GM18951 (cell line): Measurements from ENCODE around the gene PIK3CA.

Experiments used
- POLR2A ChIP-seq: IDR thresholded peaks from 4 replicates; pipeline ENCODE4 v1.6.1; 2011; ENCODE audit warnings: mild to moderate bottlenecking; ENCODE audit not compliant: insufficient read length, insufficient read depth; ENCODE audit errors: extremely low read depth
- in situ Hi-C: fragments of 300-500 bp; cut with MboI; formaldehyde crosslinking; loops from one replicate; pipeline ENCODE4 v1.12.0; 2022; ENCODE audit warnings: low sequenced_read_pairs, mixed read lengths, inconsistent platforms; ENCODE audit not compliant: unreplicated experiment

PIK3CA gene

DNA sequence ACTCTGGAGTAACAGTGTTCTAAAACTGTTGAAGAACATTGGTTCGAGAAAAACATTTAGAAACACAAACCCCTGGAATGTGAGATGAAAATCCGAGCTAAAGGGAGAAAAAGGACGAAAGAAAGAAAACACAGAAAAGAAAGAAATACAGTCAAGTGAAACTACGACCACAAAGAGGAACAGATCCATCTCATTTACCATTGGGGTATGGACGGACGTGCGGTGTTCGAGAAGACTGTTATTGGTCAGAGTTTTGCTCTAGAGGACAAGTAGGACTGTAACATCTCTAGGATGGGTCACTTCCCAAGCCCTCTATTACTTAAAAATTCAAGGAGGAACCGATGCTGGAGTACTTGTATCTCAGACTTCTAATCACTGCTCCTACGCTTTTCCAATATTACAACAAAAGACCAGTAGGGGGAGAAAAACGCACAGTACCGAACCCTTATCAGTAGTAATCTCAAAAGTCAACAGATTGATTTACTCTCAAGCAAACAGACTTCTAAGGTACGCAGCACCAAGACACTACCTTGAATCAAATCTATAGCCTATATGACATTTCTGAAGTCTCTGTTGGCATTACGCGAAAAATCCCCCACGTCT, 1.1 kb upstream of the PIK3CA start:
- TF ChIP-seq POLR2A = no peak
- in situ Hi-C loops = no loop called here

DNA sequence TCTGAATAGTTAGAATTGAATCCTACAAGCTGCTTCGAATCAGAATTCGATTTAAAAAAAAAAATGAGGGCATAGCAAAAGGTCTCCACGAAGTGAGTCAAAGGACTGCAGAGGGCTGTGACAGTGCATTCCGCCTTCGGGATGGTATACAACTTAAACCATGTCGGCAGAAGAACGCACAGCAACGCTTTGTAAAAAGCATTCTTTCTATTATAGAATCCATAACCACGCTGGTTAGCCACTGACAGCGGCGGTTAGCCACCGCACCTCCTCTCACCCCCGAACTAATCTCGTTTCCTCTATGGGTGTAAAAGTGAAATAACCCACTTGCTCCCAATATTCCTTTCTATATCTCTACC, 664 bp upstream of the PIK3CA start:
- no peak for TF ChIP-seq POLR2A
- in situ Hi-C loops = no loop called here

DNA sequence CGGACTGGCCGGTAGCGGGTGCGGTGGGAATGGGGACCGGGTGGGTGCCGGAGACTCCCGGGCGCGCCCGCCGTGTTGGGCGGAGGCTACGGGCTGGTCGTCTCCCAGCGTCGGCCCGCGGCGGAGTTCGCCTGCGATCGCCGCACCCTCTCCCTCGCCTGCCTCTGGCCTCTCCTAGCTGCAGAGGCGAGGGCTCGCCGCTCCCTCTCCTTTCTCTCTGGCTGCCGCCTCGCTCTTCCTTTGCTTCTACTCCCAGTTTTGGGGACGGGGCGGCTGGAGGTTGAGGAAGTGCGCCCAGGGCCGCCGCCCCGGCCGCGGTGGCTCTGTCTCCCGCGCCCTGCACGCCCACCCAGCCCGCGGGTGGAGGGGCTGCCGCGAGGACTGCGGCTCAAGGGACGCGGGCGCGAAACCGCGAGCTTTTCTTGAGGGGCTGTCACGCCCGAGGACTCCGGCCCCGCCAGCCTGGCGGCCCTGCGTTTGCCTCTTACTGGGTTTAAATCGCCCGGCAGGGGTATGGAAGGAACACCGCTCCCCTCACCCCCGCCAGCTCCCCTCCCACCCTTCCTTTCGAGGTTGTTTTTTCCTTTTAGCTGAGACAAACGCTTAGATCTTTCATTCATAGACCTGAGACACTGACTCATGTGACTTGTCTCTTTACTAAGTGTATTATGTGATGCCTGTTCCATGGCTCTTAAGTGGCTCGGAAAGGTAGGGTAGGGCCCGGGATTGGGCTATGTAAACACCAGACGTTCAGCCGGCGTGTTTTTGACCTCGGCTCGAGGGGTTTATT, 654 bp downstream of the PIK3CA start:
- TF ChIP-seq POLR2A = no peak
- in situ Hi-C loops = no loop called here

DNA sequence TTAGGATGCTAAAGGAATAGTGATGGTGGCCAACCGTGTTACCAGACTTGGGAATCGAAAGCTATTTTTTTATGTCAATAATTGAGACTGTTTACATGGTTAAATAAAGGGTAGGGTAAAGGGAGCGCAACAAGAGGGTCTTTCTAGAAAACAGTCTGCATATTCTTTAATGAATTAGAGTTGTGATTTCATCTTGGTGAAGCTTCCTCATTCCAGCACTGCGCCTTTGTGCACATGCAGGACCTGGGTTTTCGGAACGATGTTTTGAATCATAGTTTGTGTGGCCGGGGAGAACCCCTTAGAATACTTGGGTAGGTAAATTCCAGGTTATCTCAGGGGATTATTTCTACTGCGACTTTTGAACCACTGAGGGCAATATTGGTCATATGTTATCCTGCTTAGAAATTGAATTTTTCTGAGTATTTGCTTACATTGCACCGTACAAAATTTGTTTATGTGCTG, 1.3 kb downstream of the PIK3CA start:
- TF ChIP-seq POLR2A = no peak
- in situ Hi-C loops = no loop called here

DNA sequence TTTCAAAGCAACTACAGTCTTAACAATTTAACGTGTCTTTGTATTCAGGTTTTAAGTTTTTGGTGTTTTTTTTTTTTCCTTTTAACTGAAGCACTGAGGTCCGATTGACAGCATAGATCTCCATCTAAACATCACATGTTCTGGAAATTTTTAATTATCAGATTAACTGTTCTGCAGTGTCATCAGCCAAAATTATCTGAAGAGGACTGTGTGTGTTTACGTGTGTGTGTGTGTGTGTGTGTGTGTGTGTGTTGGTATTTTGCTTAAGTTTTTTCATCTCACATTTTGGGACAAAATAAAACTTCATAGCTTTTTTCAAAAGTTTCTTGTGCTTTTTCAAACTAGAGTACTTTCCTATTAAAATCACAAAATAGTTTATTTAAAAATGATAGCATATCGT, 1.8 kb downstream of the PIK3CA start:
- in situ Hi-C loops = no loop called here
- no peak for TF ChIP-seq POLR2A

DNA sequence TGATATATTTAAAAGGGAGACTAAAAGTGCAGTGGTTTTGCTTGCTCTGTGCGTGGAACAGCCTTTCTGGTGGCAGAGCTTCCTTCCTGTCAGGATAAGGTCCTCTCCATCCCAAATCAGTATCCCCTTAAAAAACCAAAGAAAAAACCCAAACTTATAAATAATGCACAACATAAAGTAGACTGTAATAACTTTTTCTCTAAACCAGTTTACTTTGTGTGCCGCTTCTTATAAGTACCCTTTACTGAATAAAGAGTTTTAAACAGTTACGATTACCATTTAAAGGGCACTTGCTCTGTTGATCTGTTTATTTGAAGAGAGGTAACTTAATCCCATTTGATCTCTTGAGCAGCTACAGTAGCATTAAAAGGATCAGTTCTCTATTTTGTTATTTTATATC, 2.5 kb downstream of the PIK3CA start:
- in situ Hi-C loops = no loop called here
- no peak for TF ChIP-seq POLR2A

DNA sequence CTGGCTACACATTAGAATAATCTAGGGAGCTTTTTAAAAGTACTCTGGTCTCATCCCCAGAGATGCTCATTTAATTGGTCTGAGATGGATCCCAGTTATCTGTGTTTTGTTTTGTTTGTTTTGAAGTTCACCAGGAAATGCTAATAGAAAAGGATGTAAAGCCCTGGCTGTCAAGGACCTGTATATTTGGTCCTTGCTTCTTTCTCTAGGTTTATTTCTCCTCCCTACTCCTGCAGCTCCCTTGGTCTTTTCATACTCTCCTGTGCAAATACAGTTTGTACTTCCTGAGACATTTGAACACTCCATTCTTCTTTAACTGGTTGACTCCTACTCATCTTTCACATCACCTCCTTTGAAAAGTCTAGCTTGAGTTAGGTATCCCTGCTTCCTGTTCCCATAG, 3.3 kb downstream of the PIK3CA start:
- TF ChIP-seq POLR2A = no peak
- in situ Hi-C loops = no loop called here

DNA sequence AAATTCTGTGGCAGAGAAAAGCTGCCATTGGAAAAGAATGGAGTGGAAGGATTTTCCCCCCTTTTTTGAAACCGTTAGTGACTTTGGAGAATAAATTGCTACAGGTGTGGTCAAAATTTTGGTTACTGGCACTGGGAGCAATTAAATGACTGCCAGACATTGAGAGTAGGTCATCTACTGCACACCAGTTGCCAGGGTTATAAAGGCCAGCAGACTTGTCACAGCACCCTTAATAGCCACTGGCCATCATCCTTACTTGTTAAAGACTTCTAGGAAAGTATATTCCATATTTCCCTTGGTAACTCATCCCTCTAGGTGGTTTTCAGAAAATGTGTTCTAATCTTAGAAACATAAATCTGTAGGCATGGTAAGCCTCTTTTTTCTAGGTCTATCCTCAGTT, 8.0 kb downstream of the PIK3CA start:
- in situ Hi-C loops = no loop called here
- TF ChIP-seq POLR2A = no peak

DNA sequence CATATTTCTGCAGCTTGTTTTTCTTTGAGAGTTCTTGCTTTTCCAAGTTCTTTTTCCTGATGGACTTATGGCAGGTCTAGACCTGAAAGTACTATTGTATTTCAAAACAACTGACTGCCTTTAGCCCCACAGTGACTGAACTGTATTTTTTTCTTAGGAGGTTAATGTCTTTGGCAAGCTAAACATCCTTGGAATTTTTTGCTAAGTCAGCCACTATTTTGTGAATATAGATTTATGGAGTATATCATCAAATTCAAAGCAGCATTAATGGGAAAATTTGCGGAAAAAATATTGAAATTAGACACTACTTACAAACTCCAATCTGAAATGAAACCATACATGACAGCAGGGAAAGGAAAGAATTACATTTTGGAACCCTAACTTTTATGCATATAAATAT, 8.6 kb downstream of the PIK3CA start:
- TF ChIP-seq POLR2A = no peak
- in situ Hi-C loops = no loop called here

DNA sequence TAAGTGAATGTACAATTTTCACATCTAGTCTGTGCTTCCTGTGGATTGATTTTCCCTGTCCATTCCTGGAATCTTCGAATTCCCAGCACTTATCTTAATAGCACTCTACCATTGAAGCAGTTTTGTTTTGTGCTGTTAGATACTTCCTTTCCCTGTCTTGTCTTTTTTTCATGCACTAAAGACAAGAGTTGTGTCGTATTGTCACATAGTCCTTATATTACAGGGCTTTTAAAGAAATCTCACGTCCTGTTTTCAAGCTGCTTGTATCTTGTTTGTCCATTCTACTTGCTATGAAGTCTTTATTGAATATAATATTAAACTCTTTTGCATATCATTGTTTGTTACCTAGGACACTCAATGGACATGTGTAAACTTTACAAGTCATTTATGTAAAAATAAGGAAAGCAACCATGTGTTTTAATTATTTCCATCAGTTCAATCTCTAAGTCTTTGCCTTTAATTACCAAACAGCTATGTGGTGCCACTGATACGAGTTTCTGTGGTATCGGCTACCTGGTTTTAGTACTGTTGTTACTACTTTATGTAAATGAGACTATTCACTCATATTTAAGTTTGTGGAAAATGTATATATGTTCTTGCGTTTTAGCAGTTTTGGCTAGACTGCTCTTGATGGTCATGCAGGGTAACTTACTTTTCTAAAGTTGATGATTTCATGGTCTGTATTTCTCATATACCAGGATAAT, 10.3 kb downstream of the PIK3CA start:
- in situ Hi-C loops = no loop called here
- no peak for TF ChIP-seq POLR2A

DNA sequence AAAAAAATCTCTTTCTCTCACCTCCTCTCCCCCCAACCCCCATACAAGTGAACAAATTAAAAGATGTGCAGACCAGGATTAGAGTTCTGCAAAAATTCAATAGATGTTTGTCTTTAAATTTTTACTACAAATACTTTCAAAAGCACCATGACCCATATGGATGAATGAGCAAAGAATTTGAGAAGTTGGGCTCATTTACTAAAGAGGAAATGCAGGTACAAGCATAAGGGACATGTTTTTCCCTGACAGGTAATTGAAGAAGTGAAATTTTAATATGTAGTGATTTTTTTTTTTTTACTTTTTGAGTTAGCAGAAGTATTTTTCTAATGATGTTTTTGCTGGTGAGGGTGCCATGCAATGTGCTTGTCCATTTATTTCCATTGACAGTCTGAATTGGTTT, 15.3 kb downstream of the PIK3CA start:
- TF ChIP-seq POLR2A = no peak
- in situ Hi-C loops = no loop called here

DNA sequence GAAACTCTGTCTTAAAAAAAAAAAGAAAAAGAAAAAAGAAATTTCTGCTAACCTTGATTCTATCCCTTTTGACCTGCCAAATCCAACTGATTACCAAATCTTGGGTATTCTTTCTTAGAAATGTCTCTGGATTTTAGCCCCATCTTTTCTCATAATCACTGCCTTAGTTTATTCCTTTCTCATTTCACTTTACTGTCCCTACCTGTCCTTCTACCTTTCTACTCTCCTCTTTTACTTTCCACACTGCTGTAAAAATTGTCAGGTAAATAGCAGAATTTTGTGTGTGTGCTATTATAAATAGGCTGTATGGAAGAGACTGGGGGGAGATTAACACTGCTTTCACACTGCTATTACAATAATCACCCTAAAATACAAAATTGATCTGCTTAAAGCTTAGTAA, 16.7 kb downstream of the PIK3CA start:
- in situ Hi-C loops = no loop called here
- TF ChIP-seq POLR2A = no peak

DNA sequence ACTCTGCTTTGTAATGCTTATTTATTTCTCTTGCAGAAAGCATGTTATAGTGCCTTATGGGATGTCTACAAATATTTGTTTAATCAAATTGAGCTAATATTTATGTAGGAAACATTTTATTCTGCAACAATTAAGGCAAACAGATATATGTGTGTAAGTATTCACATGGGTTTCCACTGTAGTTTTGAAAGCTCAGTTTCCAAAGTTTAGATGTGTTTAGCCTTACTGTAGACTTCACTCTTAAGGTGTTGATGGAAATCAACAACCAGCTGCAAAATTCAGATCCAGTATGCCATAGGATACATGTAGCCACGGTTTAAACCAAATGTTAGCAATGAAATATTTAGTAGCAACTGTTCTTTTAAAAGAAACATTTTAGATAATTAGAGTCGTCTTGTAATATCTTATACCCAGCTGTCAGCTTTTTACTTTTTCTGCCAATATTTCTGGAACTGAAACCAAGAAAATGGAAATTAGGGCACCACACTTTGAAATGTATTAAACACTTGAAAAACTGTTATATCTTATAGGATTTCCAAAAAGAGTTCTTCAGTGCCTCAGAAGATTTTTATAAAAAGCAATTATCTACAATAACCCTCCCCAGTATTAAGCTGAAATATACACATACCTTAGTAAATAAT, 18.5 kb downstream of the PIK3CA start:
- TF ChIP-seq POLR2A = no peak
- in situ Hi-C loops = no loop called here

DNA sequence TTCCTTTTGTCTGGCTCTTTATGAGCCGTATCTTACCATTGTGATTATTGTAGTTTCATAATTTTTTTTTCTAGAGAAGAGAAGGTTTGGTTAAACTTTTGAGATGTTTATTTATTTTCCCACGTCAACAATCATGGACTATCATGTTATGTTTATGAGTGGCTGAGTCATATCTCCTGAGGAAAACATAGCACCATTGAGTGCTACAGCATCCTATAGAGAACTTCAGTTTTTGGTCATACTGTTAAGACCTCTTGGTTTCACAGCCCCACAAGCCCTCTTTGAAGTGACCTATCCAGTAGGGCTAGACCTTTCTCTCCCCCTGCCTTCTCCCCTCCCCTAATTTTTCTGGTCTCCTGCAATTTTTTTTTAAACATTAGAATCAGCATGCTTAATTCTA, 20.8 kb downstream of the PIK3CA start:
- in situ Hi-C loops = no loop called here
- no peak for TF ChIP-seq POLR2A

DNA sequence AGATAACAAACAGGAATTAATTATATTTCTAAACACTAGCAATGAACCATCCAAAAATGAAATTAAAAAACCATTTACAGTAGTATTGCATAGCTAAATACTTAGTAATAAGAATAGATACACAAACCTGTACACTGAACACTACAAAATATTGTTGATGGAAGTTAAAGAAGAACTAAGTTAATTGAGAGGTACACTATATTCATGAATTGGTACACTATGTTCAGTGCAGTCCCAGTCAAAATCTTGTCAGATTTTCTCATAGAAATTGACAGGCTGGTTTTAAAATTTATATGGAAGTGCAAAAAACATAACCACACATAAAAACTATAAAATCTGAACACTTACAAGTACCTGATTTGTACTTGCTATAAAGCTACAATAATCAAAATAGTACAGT, 24.4 kb downstream of the PIK3CA start:
- in situ Hi-C loops = no loop called here
- TF ChIP-seq POLR2A = no peak
